Activated CD8-positive, alpha-beta memory T cell treated with anti-CD3 and anti-CD28 coated beads for 1 hour (primary cell): ENCODE data around the gene SUB1.
"Not testable (repeated sequence)": the region's sequence is repeated elsewhere in the genome, so short reads cannot be mapped to it uniquely, and the experiment has no call there.

Experiments used
- DNase-seq, 2 donors: peaks; one replicate each; pipeline ENCODE4 v3.0.0-alpha.2; 2020; ENCODE audit warnings: low read depth in 1 of 2; ENCODE audit errors: extremely low read depth in 1 of 2

Gene SUB1

DNA sequence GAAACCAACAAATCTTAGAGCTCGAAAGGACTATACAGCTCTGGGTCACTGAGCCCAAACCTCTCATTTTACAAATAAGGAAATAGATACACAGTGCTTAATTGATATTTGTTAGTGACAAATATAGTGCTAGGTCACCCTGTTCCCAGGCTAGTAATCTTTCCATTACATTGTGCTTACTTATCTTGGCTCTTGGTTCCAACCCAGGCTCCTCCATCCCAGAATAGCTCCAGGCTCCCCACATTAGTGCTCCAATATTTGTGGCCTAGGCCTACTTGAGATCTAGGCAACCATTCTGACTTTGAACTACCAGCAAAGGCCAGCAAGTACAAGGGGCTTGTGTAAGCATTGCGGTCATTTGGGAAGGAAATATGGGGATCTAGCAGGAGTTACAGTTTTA lies 21.7 kb upstream of the SUB1 start:
- DNase-seq = no peak

DNA sequence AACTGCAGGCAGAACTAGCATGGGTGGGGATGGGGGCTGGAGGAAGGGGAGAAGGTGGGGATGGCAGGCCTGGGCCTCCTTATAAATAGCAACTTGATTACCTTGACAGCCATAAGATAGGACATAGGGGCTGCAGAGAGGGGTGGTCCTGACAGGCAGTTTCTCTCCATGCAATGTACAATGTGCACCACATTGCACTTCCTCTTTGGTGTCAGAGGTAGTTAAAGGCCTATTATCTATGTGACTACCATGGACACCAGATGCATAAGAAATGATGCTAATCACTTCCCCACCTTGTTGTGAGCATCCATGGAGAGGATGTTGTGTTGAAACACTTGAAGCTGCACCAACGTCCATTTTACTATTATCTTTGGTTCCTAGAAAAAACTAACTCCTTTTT lies 20.2 kb upstream of the SUB1 start:
- no peak for DNase-seq

DNA sequence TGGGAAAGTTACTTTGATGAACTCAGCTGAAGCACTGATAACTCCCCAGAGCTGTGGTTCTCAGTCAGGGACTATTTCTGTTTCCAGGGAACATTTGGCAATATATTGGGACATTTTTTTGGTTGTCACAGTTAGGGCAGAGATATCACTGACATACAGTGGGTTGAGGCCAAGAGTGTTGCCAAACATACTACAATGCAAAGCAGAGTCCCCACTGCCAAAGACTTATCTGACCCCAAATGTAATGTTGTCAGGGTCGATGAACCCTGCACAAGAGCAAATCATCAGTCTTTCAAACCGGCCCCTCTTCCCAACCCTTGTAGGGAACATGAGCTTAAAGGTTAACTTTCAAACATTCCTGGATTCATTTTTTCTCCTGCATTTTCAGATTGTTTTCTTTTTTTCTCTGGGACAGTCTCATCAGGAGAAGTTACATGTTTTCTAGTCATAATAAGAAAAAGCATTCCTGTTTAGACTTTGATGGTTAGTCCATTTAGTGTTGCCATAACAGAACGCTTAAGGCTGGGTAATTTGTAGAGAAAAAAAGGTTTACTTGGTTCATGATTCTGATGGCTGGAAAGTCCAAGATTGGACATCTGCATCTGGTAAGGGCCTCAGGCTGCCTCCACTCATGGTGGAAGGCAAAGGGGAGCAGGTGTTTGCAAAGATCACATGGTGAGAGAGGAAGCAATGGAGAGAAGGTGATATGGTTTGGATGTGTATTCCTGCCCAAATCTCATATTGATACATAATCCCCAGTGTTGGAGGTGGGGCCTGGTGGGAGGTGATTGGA lies 18.8 kb upstream of the SUB1 start:
- no peak for DNase-seq

DNA sequence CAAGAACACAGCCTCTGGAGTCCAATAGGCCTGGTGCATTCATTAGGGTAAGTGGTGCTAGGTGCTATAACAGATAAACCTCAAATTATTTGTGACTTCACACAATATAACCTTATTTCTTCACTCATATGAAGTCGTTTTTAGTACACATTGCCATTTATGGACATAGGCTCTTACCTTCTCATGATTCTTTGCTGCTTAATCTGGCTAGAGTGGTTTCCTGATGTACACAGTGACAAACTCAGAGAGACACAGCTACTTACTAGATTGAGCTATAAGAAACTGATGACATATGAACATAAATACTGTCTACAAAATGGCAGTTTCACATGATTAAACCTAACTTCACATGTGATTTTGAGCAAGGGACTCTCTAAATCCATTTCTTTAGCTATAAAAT lies 14.2 kb upstream of the SUB1 start:
- no peak for DNase-seq

DNA sequence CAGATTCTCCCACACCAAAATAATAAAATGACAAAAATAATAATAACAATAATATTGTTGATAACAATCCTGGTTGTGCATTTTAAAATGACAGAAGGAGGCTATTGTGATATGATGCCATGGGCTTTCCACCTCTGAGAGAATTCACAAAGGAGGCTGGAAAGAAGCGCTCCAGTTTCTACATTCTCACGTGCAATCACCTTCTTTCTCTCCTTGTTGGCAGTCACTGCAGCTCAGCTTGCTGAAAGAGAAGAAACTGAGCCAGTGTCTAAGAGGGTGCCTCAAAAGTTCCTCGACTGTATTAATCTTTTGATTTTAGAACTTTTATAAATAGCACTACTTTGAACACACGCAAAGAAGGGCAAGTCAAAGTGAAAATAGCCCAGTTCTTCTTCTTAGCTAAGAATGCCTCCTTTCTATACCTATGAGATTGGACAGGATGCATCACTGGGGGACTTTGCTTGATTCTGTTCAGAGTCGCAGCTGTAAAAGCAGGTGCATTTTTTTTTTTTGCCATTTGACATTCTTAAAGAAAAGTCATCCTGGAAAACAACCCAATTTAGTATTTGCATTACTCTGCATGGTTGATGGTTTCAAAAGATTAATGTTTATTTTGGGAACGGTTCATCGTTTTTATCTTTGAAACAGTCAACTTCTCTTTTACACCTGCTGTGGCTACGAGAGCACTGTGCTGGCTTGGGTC lies 12.4 kb upstream of the SUB1 start:
- DNase-seq = no peak

DNA sequence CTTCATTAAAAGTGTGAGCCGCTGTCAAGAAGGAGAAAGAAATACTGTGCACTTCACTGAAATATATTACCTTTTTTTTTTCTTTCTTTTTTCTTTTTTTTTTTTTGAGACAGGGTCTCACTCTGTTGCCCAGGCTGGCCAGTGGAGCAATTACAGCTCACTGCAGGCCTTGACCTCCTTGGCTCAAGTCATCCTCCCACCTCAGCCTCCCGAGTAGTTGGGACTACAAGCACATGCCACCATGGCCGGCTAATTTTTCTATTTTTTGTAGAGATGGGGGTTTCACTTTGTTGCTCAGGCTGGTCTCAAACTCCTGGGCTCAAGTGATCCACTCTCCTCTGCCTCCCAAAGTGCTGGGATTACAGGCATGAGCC lies 11.9 kb upstream of the SUB1 start:
- DNase-seq = not testable (repeated sequence)

DNA sequence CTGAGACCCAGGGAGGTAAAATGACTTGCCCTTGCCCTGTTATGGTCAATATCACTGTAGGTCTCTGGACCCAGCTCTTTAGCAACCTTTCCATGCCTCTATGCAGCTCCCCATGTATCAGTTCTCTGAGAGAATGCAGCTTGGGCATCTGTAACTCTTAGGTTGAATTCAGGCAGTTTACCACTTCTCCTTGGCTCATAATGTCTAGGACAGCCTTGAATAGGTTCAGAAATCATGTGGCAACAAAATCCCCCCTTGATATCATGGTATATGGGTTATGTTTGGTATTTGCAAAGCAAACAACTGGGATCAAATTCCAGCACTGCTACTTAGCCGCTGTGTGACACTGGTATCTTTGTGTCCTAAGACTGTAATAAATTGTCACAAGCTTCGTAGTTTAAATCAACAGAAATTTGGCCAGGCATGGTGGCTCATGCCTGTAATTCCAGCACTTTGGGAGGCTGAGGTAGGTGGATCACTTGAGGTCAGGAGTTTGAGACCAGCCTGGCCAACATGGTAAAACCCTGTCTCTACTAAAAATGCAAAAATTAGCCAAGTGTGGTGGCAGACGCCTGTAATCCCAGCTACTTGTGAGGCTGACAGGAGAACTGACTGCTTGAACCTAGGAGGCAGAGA lies 10.7 kb upstream of the SUB1 start:
- DNase-seq = no peak

DNA sequence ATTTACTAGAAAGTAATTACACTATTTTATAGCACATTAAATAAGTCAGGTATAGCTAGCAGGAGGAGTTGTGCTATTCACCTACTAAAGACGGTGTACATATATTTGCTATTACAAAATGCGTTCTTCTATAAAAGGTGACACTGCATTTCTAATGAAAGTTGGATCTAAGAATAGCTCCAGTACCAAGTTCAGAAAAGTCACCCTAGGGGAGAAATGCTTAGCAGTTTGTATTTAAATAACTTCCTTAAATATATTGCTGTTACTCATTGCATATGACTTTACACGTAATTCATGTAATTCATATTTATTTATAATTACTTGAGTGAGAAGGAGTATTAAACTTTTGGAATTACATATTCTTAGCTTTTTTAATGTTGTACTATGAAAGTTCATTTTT lies 7.0 kb upstream of the SUB1 start:
- DNase-seq = no peak

DNA sequence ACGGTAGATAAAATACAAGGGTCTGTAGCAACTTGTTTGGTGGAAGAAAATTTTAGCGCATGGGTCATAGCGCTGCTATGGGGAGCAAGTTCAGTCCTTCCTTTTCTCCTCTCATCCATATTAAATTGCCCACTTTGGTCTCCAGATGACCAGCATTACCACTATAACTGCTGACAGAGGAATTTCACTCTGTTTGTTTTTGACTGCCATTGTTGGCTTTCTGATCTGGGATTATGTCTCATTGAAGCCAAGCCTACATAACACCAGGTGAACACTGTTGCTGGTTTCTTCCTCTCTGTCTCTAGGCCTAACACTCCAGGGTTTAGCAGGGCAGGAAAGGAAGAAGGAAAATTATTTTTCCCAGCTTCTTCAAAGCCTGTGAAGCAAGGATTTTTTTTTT lies 6.6 kb upstream of the SUB1 start:
- DNase-seq = no peak

DNA sequence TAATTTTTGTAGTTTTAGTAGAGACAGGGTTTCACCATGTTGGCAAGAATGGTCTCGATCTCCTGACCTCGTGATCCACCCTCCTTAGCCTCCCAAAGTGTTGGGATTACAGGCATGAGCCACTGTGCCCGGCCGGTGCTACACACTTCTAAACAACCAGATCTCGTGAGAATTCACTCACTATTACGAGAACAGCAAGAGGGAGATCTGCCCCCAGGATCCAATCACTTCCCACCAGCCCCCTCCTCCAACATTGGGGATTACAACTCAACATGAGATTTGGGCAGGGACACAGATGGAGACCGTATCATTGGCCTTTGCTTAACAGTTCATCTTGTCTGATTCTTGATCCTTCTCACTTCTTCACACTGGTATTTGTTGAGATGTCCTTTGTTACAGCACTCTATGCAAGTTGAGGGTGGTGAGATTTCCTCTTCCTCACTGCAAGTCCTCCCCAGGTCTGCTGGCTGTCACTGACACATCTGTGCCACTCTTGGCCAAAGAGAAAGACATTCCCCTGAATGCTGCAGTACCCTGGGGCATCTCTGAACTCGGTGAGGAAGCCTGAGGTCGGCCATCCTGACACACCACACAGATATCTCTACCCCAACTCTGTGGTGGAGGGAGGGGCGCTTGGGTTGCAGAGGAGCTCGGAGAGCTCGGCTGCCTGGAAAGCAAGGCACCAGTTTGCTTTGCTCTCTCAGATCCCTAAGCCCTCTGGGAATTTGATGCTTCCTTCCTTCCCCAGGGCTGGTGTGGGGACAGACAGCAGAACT lies 4.2 kb upstream of the SUB1 start:
- no peak for DNase-seq

DNA sequence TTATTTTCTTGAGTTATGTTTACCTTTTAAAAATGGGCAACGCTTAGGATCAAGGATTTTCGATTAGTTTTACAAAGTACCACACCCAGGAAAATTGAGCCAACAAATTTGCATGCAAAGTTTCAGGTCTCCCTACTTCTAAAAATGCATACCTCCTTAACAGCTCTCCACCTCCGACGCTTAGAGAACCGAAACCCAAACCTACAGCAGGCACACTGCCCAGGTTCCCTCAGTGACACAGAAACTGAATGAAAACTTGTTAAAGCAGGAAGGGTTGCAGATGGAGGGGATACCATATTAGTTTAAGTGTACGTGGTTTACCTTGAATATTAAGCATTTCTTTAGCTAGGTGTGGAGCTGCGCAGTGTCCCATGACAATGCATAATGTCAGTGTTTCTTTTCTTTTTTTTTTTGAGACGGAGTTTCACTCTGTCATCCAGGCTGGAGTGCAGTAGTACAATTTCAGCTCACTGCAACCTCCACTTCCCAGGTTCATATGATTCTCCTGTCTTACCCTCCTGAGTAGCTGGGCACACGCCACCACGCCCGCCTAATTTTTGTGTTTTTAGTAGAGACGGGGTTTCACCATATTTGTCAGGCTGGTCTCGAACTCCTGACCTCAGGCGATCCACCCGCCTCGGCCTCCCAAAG lies 1.6 kb upstream of the SUB1 start:
- no peak for DNase-seq

DNA sequence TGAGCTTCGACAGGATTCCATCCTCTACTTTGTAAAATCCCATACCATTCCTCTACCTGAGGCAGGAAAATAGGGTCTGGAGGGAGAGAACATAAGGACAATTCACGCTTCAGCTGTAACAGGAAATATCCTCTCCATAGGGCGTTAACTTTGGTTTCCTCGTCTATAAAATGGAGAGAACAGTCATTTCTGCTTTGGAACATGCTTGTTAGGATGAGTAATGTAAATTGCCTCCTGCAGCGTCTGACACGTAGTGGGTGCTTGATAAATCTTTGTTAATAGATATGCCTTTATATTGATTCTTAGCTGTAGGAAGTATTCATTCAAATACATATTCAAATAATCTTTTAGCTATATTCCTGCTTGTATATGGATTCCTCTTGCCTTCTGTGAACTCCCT lies 711 bp upstream of the SUB1 start:
- DNase-seq = no peak

DNA sequence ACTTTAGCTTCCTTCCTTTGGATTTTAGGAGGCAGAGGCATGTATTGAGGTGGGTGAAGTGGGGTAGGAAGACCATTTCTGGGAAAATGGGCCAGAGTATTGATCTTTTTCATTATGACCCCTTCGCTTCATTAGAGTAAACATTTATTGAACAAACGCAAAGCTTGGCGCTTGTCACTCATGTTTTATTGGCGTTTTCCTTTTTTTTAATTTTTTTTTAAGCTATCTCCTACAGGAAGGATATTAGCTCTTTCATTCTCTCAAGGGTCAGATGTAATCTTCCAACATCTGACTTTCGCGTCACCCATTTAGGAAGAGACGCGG lies 273 bp upstream of the SUB1 start:
- no peak for DNase-seq

DNA sequence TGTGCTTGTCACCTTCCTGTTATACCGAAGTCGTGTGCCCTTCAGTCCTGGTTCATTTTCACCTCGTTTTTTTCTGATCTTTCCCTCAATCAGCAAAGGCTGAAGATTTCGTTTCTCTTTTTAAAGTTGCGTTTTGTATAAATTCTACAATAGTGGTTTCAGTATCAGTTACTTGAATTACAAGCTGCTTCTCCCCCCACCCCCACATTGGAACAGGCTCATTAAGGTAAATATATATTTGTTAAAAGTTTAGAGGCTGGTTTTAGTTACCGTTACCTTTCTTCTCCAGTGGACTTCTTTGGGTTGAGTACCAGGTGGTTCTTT lies 881 bp downstream of the SUB1 start:
- DNase-seq = no peak

DNA sequence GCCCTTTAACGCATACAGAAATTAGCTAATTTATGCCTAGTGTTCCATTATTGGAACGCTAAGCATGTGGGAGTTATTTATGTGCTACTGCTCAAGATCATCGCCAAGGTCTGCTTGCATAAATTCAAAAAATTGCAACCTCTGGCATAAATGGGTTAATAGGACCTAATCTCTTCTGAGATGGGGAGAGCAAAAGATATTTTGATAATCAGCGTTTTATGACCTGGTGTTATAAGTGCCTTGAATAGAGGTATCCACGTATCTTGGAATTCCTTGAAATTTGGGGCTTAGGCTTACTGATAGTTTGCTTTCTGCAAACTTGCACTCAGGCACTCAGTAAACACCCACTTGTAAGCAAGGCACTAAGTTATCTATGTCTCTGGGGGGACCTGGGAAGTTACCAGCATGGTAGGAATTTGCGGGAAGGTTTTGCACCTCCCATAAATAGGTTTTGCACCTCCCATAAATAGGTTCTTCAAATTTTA lies 1.8 kb downstream of the SUB1 start:
- no peak for DNase-seq

DNA sequence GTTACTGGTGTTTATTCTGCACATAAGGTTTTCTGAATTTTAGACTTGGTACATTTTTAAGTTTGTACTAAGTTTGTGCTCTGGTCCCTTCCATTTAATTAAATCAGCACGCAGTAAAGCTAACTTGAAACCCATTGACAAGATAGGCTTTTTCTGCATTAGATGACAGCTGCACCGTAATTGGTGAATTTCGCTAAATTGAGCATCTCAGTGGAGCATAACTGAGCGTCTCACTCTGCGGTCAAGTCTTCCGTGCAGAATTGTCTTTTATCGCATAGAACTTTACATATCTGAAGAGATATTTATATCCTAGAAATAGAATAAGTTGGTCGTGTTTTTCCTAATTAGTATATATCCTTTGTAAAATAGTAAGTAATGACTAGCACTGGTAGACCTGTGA lies 4.1 kb downstream of the SUB1 start:
- no peak for DNase-seq

DNA sequence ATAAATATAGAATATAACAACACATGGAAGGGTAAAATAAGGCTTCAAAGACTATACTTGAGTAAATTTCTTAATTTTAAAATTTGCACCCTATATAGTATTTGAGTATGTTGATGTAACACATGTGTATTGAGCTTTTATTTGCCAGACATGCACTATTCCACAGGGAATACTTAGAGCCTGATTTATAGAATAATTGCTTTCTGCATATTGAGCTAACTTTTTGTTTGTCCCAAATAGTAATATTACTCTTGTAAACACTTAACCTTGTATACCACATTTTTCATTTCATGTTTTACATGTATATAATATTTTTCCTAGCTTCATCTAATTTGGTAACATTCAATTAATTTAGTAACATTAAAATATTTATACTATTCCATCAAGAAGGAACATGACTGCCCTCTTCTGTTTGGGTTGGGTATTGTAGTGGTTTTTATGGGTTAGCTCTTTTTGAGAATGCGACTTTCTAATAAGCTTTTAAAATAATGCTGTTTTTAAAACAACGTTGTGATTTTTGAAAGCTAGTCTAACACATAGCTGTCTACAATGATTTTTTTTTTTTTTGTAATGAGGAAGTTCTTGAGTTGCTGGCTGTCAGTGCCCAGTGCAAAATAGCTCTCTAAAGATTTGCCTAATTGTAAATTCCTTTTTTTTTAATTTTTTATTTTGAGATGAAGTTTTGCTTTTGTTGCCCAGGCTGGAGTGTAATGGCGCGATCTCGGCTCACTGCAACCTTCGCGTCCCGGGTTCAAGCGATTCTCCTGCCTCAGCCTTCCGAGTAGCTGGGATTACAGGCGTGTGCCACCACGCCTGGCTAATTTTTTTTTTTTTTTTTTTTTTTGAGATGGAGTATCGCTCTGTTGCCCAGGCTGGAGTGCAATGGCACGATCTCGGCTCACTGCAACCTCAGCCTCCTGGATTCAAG lies 4.8 kb downstream of the SUB1 start:
- no peak for DNase-seq

DNA sequence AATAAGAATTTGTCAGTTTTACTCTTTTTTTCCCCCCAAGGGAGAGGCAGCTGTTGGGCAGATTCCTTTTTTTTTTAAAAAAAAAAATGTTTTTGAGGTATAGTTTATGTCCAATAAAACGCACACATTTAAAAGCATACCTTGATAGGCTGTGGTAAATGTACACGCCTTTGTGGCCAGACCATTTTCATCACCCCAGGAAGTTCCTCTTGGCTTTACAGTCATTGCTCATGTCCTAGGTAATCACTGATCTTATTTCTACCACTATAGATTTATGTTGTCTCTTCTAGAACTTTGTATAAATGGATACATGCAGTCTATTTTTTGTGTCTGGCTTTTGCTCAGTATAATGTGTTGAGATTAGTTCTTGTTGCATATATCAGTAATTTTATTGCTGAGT lies 9.8 kb downstream of the SUB1 start:
- DNase-seq = no peak

DNA sequence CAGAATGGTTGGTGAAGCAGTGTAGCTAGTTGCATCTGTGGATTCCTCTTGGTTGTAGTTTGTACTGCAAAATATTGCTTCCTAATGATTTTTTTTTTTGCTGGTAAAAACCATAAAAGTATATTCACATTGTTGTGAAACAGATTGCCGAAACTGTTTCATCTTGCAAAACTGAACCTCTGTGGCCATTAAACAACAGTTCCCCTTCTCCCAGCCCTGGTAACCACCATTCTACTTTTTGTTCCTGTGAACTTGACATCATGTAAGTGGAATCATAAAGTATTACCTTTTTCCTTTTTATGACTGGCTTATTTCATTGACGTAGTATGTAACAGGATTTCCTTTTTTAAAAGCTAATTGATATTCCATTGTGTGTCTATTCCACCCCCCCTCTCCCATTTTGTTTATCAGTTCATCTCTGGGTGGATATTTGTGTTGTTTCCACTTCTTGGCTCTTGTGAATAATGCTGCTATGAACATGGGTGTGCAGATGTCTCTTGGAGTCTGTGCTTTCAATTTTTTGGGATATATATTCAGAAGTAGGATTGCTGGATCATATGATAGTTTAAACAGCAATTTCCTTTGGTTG lies 11.8 kb downstream of the SUB1 start:
- no peak for DNase-seq
